ENCODE data around the gene PPP1R14C.

DNA sequence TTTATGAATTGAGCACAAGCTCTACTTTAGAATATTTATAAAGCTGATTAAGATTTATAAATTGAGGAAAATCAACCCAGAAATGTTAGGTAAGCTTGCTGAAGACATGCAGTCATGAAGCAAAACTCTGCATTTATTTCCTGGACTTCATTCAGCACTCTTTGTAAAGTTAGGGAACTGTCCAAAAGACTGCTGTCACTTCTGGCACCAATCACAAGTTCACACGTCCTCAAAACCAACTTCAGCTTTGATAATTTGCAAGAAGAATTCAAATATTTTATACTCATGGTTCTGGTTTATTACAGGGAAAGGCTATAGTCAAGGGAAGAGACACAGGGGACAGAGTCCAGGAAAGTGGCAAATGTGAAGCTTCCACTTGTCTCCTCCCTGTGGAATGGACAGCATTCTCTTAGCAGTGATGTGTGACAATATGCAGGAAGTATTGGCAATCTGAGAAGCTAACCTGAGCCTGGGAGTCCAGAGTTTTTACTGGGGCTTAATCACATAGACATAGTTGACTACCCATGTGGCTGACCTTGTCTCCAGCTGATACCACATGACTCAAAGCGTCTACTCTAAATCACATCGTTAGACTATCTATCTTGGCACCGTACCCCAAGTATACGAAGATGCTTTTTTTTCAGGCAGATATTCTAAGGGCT lies 85.4 kb downstream of the PPP1R14C start:
- no peak for TF ChIP-seq CREB1 (CRISPR knock-in tag; IDR thresholded peaks at IDR 0.05; ENCODE audit: low read depth)
- TF ChIP-seq, protein P1, sequence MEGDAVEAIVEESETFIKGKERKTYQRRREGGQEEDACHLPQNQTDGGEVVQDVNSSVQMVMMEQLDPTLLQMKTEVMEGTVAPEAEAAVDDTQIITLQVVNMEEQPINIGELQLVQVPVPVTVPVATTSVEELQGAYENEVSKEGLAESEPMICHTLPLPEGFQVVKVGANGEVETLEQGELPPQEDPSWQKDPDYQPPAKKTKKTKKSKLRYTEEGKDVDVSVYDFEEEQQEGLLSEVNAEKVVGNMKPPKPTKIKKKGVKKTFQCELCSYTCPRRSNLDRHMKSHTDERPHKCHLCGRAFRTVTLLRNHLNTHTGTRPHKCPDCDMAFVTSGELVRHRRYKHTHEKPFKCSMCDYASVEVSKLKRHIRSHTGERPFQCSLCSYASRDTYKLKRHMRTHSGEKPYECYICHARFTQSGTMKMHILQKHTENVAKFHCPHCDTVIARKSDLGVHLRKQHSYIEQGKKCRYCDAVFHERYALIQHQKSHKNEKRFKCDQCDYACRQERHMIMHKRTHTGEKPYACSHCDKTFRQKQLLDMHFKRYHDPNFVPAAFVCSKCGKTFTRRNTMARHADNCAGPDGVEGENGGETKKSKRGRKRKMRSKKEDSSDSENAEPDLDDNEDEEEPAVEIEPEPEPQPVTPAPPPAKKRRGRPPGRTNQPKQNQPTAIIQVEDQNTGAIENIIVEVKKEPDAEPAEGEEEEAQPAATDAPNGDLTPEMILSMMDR (conservative IDR thresholded peaks at IDR 0.05; ENCODE audit: low read depth in 2 of 2): no peak
- no peak for TF ChIP-seq ZNF462 (CRISPR knock-in tag; IDR thresholded peaks at IDR 0.05)
- TF ChIP-seq POLR2AphosphoS5 (IDR thresholded peaks at IDR 0.05; ENCODE audit: low read depth): no peak
- TF ChIP-seq, protein P2, sequence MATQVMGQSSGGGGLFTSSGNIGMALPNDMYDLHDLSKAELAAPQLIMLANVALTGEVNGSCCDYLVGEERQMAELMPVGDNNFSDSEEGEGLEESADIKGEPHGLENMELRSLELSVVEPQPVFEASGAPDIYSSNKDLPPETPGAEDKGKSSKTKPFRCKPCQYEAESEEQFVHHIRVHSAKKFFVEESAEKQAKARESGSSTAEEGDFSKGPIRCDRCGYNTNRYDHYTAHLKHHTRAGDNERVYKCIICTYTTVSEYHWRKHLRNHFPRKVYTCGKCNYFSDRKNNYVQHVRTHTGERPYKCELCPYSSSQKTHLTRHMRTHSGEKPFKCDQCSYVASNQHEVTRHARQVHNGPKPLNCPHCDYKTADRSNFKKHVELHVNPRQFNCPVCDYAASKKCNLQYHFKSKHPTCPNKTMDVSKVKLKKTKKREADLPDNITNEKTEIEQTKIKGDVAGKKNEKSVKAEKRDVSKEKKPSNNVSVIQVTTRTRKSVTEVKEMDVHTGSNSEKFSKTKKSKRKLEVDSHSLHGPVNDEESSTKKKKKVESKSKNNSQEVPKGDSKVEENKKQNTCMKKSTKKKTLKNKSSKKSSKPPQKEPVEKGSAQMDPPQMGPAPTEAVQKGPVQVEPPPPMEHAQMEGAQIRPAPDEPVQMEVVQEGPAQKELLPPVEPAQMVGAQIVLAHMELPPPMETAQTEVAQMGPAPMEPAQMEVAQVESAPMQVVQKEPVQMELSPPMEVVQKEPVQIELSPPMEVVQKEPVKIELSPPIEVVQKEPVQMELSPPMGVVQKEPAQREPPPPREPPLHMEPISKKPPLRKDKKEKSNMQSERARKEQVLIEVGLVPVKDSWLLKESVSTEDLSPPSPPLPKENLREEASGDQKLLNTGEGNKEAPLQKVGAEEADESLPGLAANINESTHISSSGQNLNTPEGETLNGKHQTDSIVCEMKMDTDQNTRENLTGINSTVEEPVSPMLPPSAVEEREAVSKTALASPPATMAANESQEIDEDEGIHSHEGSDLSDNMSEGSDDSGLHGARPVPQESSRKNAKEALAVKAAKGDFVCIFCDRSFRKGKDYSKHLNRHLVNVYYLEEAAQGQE (IDR thresholded peaks at IDR 0.05; ENCODE audit: unreplicated experiment): no peak
